HG03575 (cell line): Measurements from ENCODE around the gene LHX3.

ENCODE experiments used
- ATAC-seq: cut with Tn5 transposase; IDR thresholded peaks from one replicate; pipeline ENCODE4 v1.9.1; 2021; ENCODE audit not compliant: unreplicated experiment, insufficient number of reproducible peaks, low FRiP score; ENCODE audit errors: extremely low read depth

LHX3 gene

GRCh38 chr9:136204838-136205706 is at the start of gene LHX3:
Gene LHX3 (minus strand): TSS chr9:136205128. CDS start chr9:136205012, 116 bp downstream.
- ATAC-seq = no peak

- no peak for ATAC-seq
These were observed 48.6 kb upstream of the LHX3 start for GRCh38 chr9:136253246-136254130.

- ATAC-seq = no peak
These were observed 47.9 kb upstream of the LHX3 start for GRCh38 chr9:136252846-136253245.

GRCh38 chr9:136252281-136252680 is 47.4 kb upstream of the LHX3 start:
- ATAC-seq = no peak

GRCh38 chr9:136251264-136252115 is 46.6 kb upstream of the LHX3 start:
- ATAC-seq = no peak

GRCh38 chr9:136250676-136251075 is 45.7 kb upstream of the LHX3 start:
- no peak for ATAC-seq

GRCh38 chr9:136249877-136250559 is 45.1 kb upstream of the LHX3 start:
- ATAC-seq = no peak

- no peak for ATAC-seq
These were observed 44.3 kb upstream of the LHX3 start for GRCh38 chr9:136248951-136249876.

GRCh38 chr9:136247947-136248637 is 43.2 kb upstream of the LHX3 start:
- no peak for ATAC-seq

GRCh38 chr9:136247551-136247916 is 42.6 kb upstream of the LHX3 start:
- ATAC-seq = no peak

- ATAC-seq = no peak
These were observed 42.1 kb upstream of the LHX3 start for GRCh38 chr9:136246849-136247550.

GRCh38 chr9:136245219-136246150 is 40.6 kb upstream of the LHX3 start, which contains the start of gene QSOX2:
Gene QSOX2 (minus strand): TSS chr9:136245812. CDS start chr9:136245803, 9 bp downstream.
- no peak for ATAC-seq

GRCh38 chr9:136244969-136245218 is 40.0 kb upstream of the LHX3 start:
- no peak for ATAC-seq

GRCh38 chr9:136244122-136244968 is 39.4 kb upstream of the LHX3 start:
- no peak for ATAC-seq

- ATAC-seq = no peak
These were observed 38.7 kb upstream of the LHX3 start for GRCh38 chr9:136243631-136244030.
